Osteoblast (primary cell): ENCODE measurements around the gene VCX3B. TPM values are rescaled to one million over a fixed set of nuclear protein-coding genes. Genes with fewer than 3 reads are reported as not detected.
"Not testable (repeated sequence)": the region's sequence is repeated elsewhere in the genome, so short reads cannot be mapped to it uniquely, and the experiment has no call there.

Experiments
- DNase-seq: peaks from one replicate; pipeline ENCODE4 v3.0.0; 2011; ENCODE audit warnings: low spot score, mixed read lengths; ENCODE audit not compliant: insufficient read length; ENCODE audit errors: missing footprints
- H2AFZ ChIP-seq: 2 replicates; pipeline ENCODE4 v1.6.0; 2011; ENCODE audit warnings: mild to moderate bottlenecking, low read length
- H3K27ac ChIP-seq: 2 replicates; pipeline ENCODE4 v1.5.1; 2011; ENCODE audit warnings: mild to moderate bottlenecking, low read depth, low read length, moderate library complexity
- H3K27me3 ChIP-seq: 2 replicates; pipeline ENCODE4 v1.6.0; 2012; ENCODE audit warnings: mild to moderate bottlenecking, control low read depth, inconsistent platforms, low read length, moderate library complexity; ENCODE audit not compliant: insufficient read depth
- H3K36me3 ChIP-seq: 2 replicates; pipeline ENCODE4 v1.5.1; 2011; ENCODE audit warnings: mild to moderate bottlenecking, low read length, control low read depth, moderate library complexity; ENCODE audit not compliant: insufficient read depth
- H3K4me1 ChIP-seq: 2 replicates; pipeline ENCODE4 v1.5.1; 2011; ENCODE audit warnings: mild to moderate bottlenecking, low read length, control low read depth, moderate library complexity; ENCODE audit not compliant: insufficient read depth
- H3K4me2 ChIP-seq: 2 replicates; pipeline ENCODE4 v1.6.0; 2011; ENCODE audit warnings: mild to moderate bottlenecking, low read length; ENCODE audit not compliant: insufficient read depth
- H3K4me3 ChIP-seq: fragments of 200-600 bp; sonication (generic); 3 replicates; pipeline ENCODE4 v1.5.1; 2012; ENCODE audit warnings: mild to moderate bottlenecking, low read length, inconsistent platforms; ENCODE audit not compliant: insufficient read depth
- H3K79me2 ChIP-seq: 2 replicates; pipeline ENCODE4 v1.6.0; 2012; ENCODE audit warnings: mild to moderate bottlenecking, low read length, control low read depth, inconsistent platforms; ENCODE audit not compliant: insufficient read depth
- H3K9me3 ChIP-seq: 2 replicates; pipeline ENCODE4 v1.5.1; 2011; ENCODE audit warnings: low read depth, low read length, control low read depth
- H4K20me1 ChIP-seq: 2 replicates; pipeline ENCODE4 v1.6.0; 2012; ENCODE audit warnings: mild to moderate bottlenecking, low read length, control low read depth; ENCODE audit not compliant: insufficient read depth
- total RNA-seq: library from RNA; depleted of rRNA; stranded (reverse); fragments of >200 nt; gene quantifications from 2 replicates; pipeline ENCODE4 v1.2.3, GENCODE V29; 2012
- TF ChIP-seq, protein P1 (sequence below): IDR thresholded peaks from 2 replicates; pipeline ENCODE4 v1.5.1; 2011; ENCODE audit warnings: mild to moderate bottlenecking, low read depth, low read length, moderate library complexity; ENCODE audit errors: extremely low read depth

VCX3B gene
- total RNA-seq, 1 donor, result not detected

DNA sequence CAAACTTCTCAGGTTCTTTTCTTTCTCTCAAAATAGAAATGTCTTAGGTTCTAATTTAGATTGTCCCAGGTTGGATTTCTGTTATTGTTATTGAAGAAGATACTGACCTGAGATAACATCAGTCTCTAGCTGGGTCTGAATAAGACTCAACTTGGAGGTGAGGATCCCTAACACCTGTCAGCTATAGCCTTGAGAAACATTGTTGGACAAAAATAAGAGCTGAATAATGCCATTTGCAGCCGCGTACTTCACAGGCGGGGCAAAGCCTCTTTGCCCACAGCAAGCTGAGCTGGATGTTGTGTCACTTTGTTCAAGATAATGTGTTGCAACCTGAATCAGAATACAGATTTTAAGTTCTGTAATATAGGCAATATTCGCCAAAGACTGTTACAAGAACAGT is 35.6 kb downstream of the VCX3B start:
- DNase-seq, result no peak
- TF ChIP-seq, protein P1, sequence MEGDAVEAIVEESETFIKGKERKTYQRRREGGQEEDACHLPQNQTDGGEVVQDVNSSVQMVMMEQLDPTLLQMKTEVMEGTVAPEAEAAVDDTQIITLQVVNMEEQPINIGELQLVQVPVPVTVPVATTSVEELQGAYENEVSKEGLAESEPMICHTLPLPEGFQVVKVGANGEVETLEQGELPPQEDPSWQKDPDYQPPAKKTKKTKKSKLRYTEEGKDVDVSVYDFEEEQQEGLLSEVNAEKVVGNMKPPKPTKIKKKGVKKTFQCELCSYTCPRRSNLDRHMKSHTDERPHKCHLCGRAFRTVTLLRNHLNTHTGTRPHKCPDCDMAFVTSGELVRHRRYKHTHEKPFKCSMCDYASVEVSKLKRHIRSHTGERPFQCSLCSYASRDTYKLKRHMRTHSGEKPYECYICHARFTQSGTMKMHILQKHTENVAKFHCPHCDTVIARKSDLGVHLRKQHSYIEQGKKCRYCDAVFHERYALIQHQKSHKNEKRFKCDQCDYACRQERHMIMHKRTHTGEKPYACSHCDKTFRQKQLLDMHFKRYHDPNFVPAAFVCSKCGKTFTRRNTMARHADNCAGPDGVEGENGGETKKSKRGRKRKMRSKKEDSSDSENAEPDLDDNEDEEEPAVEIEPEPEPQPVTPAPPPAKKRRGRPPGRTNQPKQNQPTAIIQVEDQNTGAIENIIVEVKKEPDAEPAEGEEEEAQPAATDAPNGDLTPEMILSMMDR, result no peak
- no peaks in the 10 kb centered on the region for H3K36me3 ChIP-seq
- no peaks in the 10 kb centered on the region for H3K9me3 ChIP-seq
- no peak overlapping the region for H3K27ac ChIP-seq
- H3K79me2 ChIP-seq, result no peaks in the 10 kb centered on the region
- H3K4me3 ChIP-seq, result no peak overlapping the region
- no peaks in the 10 kb centered on the region for H4K20me1 ChIP-seq
- H2AFZ ChIP-seq, result no peak overlapping the region
- no peaks in the 10 kb centered on the region for H3K27me3 ChIP-seq
- H3K4me2 ChIP-seq, result no peak overlapping the region
- no peaks in the 10 kb centered on the region for H3K4me1 ChIP-seq

DNA sequence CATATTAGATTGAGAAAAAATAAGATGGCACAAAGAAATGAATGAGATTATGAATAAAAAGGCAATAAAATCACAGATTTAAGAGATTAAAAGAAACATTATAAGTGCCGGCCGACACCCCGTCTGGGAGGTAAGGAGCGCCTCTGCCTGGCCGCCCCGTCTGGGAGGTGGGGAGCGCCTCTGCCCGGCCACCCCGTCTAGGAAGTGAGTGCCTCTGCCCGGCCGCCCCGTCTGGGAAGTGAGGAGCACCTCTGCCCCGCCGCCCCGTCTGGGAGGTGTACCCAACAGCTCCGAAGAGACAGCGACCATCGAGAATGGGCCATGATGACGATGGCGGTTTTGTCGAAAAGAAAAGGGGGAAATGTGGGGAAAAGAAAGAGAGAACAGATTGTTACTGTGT is 37.5 kb downstream of the VCX3B start:
- H3K4me3 ChIP-seq, DNase-seq, H4K20me1 ChIP-seq, H3K27me3 ChIP-seq, H3K27ac ChIP-seq, H3K36me3 ChIP-seq, H3K4me2 ChIP-seq, H3K4me1 ChIP-seq, H3K9me3 ChIP-seq, H3K79me2 ChIP-seq, H2AFZ ChIP-seq: not testable (repeated sequence)

DNA sequence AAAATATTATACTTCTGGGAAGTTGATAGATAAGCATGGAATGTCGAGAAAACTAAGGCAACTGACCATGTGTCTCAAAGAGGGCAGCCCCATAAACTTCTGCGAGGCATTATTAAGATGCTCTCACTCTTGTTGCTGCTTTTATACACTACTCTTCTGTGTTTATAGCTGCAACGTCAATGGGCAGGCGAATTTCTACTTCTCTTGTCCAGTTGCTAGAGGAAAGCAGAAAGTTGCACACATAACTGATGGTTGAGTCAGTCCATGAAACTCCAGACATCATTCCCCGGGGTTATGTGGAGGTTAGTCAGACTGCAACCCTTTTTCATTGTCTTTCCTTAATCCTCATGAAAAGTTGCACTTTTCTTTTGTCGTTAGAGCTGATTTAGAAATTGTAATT is 39.8 kb downstream of the VCX3B start:
- H3K27ac ChIP-seq, result no peak overlapping the region
- H3K4me1 ChIP-seq, result no peaks in the 10 kb centered on the region
- H3K4me2 ChIP-seq, result no peak overlapping the region
- H3K79me2 ChIP-seq, result no peaks in the 10 kb centered on the region
- H2AFZ ChIP-seq, result no peak overlapping the region
- H3K36me3 ChIP-seq, result no peaks in the 10 kb centered on the region
- H4K20me1 ChIP-seq, result no peaks in the 10 kb centered on the region
- no peak overlapping the region for H3K4me3 ChIP-seq
- H3K27me3 ChIP-seq, result no peaks in the 10 kb centered on the region
- no peak for DNase-seq
- TF ChIP-seq, protein P1, result no peak
- no peaks in the 10 kb centered on the region for H3K9me3 ChIP-seq
